Measurements from ENCODE around the gene RPL13A.
A peak's percentile ranks its signal among the peaks of the same experiment; 100 is the strongest.

The RPL13A gene

DNA sequence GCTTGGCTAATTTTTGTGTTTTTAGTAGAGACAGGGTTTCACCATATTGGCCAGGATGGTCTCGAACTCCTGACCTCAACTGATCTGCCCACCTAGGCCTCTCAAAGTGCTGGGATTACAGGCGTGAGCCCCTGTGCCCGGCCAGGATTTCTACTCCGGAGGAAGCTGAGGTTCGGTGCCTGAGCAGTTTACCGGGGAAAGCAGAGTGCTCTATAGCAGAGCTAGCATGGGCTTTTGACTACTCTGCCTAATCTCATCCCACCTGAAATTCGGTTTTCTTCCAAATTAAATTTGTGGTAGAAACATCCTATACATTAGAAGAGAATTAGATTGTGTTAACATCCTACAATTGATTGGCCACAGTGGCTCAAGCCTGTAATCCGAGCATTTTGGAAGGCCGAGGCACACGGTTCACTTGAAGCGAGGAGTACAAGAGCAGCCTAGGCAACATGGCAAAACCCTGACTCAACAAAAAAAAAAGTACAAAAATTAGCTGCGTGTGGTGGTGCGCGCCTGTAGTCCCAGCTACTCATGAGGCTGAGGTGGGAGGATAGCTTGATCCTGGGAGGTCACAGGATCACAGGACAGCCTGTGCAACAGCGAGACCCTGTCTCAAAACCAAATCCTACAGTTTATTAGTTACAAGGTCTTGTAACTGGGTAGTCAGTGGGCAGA, 1.6 kb downstream of the RPL13A start:
- Histone ChIP-seq H3K27ac (ENCODE audit: low read length) (peak overlapping the region; percentile 98), H3K9ac (ENCODE audit: low read depth, low read length) (peak overlapping the region; percentile 100), H3K4me1 (ENCODE audit: insufficient read depth, low read length) (peaks cover 5% of the 10 kb centered on the region), H3K9me3 (ENCODE audit: insufficient read depth, low read depth, low read length) (no peaks in the 10 kb centered on the region), H3K4me3 (ENCODE audit: low read length) (peak overlapping the region; percentile 94), H3K27me3 (ENCODE audit: insufficient read depth, low read length) (no peaks in the 10 kb centered on the region), H3K36me3 (ENCODE audit: insufficient read depth, low read depth, low read length) (peaks cover 54% of the 10 kb centered on the region)

DNA sequence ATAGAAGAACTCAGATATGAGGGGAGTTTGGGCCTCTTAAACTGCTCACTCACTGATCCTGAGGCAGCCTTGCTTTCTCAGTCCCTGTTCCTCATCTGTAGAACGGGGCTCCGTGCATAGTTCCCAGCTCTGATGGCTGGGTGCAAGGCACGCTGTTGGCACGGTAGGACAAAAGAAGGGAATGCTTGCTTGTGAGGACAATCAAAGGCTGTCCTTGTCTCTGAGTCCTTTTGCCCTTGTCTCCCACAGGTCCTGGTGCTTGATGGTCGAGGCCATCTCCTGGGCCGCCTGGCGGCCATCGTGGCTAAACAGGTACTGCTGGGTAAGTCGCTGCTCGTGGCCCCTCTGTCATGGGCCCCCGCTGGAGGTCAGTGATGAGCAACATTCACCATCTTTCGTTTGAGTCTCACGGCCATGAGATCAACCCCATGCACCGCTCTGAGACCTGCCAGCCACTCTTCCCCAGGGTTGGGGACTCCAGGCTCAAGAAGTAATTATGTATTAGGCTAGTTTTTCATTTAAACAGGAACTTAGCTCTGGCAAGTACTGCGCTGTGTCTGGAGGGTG, 2.3 kb downstream of the RPL13A start:
- Histone ChIP-seq H3K27me3 (ENCODE audit: insufficient read depth, low read length) (no peaks in the 10 kb centered on the region), H3K4me1 (ENCODE audit: insufficient read depth, low read length) (peaks cover 5% of the 10 kb centered on the region), H3K36me3 (ENCODE audit: insufficient read depth, low read depth, low read length) (peaks cover 54% of the 10 kb centered on the region), H3K9ac (ENCODE audit: low read depth, low read length) (peak overlapping the region; percentile 100), H3K9me3 (ENCODE audit: insufficient read depth, low read depth, low read length) (no peaks in the 10 kb centered on the region), H3K27ac (ENCODE audit: low read length) (peak overlapping the region; percentile 98), H3K4me3 (ENCODE audit: low read length) (peak overlapping the region; percentile 94)

DNA sequence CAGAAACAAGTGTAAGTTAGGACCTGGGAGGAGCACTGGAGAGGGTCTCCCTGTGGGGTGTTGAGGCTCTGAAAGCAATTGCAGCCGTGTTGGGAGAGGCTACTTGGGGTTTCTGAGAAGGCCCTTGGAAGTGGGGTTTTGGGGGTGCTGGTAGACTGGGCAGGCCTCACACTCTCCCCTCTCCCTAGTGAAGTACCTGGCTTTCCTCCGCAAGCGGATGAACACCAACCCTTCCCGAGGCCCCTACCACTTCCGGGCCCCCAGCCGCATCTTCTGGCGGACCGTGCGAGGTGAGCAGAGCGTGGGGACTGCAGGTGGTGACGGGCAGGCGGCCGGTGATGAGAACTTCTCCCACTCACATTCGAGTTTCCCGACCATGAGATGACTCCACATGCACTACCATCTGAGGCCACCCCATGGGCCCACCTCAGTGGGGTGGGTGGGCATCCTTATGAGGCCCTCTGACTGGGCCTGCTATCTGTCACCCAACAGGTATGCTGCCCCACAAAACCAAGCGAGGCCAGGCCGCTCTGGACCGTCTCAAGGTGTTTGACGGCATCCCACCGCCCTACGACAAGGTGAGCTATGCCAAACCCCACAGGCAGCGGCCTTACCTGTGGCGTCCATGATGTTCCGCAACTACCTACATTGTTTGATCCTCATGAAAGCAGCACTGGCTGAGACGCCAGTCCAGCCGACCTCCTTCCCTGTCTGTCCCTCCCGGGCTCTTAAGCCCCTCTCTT, 3.0 kb downstream of the RPL13A start:
- H3K9ac ChIP-seq (ENCODE audit: low read depth, low read length), result peak overlapping the region; percentile 100
- H3K27ac ChIP-seq (ENCODE audit: low read length), result peak overlapping the region; percentile 98
- H3K27me3 ChIP-seq (ENCODE audit: insufficient read depth, low read length), result no peaks in the 10 kb centered on the region
- H3K4me3 ChIP-seq (ENCODE audit: low read length), result peak overlapping the region; percentile 94; the same call in 1 of the 2 replicates
- H3K9me3 ChIP-seq (ENCODE audit: insufficient read depth, low read depth, low read length), result no peaks in the 10 kb centered on the region
- H3K36me3 ChIP-seq (ENCODE audit: insufficient read depth, low read depth, low read length), result peaks cover 54% of the 10 kb centered on the region
- peaks cover 5% of the 10 kb centered on the region for H3K4me1 ChIP-seq (ENCODE audit: insufficient read depth, low read length)

DNA sequence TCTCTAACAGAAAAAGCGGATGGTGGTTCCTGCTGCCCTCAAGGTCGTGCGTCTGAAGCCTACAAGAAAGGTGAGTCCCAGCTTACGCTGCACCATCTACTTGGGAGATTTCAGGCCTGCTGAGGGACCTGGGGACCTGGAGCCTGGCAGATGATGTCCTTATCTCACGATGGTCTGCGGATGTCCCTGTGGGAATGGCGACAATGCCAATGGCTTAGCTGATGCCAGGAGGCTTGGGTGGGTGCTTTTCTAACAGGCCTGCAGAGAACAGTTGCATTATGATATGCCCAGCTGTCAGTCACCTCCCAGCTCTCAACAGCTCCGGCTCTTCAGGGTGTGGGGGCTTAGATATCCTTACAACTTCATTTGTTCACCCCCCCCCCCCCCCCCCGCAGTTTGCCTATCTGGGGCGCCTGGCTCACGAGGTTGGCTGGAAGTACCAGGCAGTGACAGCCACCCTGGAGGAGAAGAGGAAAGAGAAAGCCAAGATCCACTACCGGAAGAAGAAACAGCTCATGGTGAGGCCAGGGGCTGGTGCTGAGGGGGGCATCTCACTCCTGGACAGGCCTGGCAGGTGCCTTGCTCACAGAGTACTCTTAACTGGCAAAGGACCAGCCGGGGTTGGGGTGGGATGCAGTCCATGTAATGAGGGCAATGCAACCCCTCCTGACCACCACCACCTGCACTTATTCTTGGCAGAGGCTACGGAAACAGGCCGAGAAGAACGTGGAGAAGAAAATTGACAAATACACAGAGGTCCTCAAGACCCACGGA, 3.8 kb downstream of the RPL13A start:
- Histone ChIP-seq H3K27ac (ENCODE audit: low read length) (no peak overlapping the region), H3K27me3 (ENCODE audit: insufficient read depth, low read length) (no peaks in the 10 kb centered on the region), H3K9me3 (ENCODE audit: insufficient read depth, low read depth, low read length) (no peaks in the 10 kb centered on the region), H3K4me3 (ENCODE audit: low read length) (no peak overlapping the region), H3K4me1 (ENCODE audit: insufficient read depth, low read length) (peaks cover 5% of the 10 kb centered on the region), H3K36me3 (ENCODE audit: insufficient read depth, low read depth, low read length) (peaks cover 54% of the 10 kb centered on the region), H3K9ac (ENCODE audit: low read depth, low read length) (no peak overlapping the region; the same call in 1 of the 2 replicates)

DNA sequence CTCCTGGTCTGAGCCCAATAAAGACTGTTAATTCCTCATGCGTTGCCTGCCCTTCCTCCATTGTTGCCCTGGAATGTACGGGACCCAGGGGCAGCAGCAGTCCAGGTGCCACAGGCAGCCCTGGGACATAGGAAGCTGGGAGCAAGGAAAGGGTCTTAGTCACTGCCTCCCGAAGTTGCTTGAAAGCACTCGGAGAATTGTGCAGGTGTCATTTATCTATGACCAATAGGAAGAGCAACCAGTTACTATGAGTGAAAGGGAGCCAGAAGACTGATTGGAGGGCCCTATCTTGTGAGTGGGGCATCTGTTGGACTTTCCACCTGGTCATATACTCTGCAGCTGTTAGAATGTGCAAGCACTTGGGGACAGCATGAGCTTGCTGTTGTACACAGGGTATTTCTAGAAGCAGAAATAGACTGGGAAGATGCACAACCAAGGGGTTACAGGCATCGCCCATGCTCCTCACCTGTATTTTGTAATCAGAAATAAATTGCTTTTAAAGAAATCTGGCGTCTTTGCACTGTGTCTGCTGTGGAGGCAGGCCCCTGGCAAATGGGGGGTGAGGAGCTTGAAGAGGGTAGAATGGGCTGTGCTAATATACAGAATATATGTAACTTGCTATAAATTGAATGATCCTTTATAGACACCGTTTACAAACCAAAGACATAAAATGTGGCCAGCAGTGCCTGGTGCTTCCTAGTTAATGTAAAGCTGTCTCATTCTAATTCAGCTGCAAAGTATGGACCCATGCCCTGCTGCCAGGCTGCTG, 4.6 kb downstream of the RPL13A start:
- Histone ChIP-seq H3K27me3 (ENCODE audit: insufficient read depth, low read length) (no peaks in the 10 kb centered on the region), H3K27ac (ENCODE audit: low read length) (no peak overlapping the region), H3K9ac (ENCODE audit: low read depth, low read length) (no peak overlapping the region), H3K4me3 (ENCODE audit: low read length) (no peak overlapping the region), H3K4me1 (ENCODE audit: insufficient read depth, low read length) (peaks cover 5% of the 10 kb centered on the region), H3K36me3 (ENCODE audit: insufficient read depth, low read depth, low read length) (peaks cover 60% of the 10 kb centered on the region), H3K9me3 (ENCODE audit: insufficient read depth, low read depth, low read length) (no peaks in the 10 kb centered on the region)

DNA sequence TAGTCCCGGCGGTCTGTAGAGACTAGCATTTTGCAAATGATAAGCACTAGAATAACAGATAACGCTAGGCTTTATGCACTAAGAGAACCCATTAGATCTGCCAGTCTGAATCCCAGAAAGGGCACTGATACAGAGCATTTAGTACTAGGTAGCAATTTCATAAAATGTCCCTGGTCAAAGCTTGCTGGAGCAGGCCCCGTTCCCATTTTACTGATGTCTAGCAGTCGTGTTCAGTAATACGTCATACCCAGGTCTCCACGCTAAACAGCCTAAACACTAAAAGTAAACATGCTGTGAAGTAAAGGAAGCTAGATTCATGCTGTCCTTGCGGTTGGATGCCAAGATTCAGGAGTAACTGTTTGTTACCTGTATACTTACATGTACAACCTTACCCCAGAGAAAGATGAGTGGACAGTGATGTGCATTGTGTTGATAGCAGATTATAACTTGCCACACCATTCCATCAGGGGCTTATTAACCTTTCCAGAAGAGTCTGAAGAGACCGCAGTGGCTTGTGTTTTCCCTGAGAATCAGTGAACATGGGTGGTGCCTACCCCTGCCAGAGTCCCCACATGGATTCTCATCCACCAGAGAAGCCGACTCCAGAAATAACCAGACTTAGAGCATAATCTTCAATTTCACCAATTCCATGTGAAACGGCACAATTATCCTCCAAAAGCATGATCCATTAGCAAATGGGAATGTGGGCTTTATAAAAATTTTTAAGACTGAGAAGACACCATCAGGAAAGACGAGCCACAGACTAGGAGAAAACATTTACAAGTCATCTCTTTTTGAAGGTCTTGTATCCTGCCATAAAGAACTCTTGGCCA, 5.4 kb downstream of the RPL13A start:
- H3K27ac ChIP-seq (ENCODE audit: low read length), result no peak overlapping the region
- peaks cover 10% of the 10 kb centered on the region for H3K4me1 ChIP-seq (ENCODE audit: insufficient read depth, low read length)
- peaks cover 65% of the 10 kb centered on the region for H3K36me3 ChIP-seq (ENCODE audit: insufficient read depth, low read depth, low read length)
- H3K4me3 ChIP-seq (ENCODE audit: low read length), result no peak overlapping the region
- H3K9me3 ChIP-seq (ENCODE audit: insufficient read depth, low read depth, low read length), result no peaks in the 10 kb centered on the region
- H3K27me3 ChIP-seq (ENCODE audit: insufficient read depth, low read length), result no peaks in the 10 kb centered on the region
- H3K9ac ChIP-seq (ENCODE audit: low read depth, low read length), result no peak overlapping the region

DNA sequence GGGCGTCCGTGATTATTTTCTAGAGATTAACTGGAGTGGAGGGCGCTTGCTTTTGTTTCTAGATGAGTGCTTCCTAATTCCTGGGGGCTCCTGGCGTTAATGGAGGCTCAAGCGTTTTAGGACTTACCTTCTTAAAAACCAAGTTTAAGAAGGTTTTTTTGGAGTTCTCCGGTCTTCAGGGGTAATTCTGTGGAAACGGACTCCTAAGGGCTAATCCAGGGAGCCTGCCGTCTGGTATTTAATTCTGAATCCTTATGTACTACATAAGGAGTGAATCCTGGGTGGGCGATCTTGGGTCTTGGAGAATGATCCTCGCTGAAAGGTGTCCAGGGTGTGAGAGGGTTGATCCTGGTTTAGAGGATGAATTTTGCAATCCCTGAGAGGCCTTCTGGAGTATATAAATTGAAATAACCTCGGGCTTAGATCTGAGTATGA, 9.2 kb downstream of the RPL13A start:
- Histone ChIP-seq H3K27ac (ENCODE audit: low read length) (peak overlapping the region; percentile 75), H3K36me3 (ENCODE audit: insufficient read depth, low read depth, low read length) (peaks cover 51% of the 10 kb centered on the region), H3K4me3 (ENCODE audit: low read length) (peak overlapping the region; percentile 97), H3K4me1 (ENCODE audit: insufficient read depth, low read length) (peaks cover 8% of the 10 kb centered on the region; the same call in 1 of the 2 replicates), H3K9me3 (ENCODE audit: insufficient read depth, low read depth, low read length) (no peaks in the 10 kb centered on the region), H3K9ac (ENCODE audit: low read depth, low read length) (peak overlapping the region; percentile 100), H3K27me3 (ENCODE audit: insufficient read depth, low read length) (no peaks in the 10 kb centered on the region)

DNA sequence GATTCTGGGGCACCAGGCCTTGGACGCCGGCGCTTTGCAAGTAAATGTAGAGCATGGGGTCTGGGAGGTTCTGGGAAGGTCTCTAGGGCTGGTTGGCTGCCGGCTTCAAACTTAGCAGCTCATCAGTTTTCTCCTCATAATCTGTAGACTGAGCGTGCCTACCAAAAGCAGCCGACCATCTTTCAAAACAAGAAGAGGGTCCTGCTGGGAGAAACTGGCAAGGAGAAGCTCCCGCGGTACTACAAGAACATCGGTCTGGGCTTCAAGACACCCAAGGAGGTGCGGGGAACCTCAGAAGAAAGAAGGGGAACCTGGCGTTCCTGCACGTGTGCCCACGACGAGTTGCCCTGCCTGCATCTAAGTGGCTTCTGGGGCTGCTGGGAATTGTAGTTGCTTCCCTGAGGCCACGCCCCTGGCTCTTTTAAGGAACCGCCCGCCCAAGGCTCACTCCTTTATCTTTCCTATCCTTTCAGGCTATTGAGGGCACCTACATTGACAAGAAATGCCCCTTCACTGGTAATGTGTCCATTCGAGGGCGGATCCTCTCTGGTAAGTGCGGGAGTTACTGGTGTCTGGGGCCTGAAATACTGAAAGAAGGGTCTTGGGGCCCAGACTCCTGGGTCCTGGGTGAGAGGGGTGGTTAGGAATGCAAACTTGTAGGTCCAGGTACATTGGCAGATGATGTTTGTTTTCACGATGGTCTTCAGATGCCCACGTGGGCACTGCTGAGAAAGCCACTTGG, 9.8 kb downstream of the RPL13A start:
- peaks cover 8% of the 10 kb centered on the region; the same call in 1 of the 2 replicates for H3K4me1 ChIP-seq (ENCODE audit: insufficient read depth, low read length)
- H3K9me3 ChIP-seq (ENCODE audit: insufficient read depth, low read depth, low read length), result no peaks in the 10 kb centered on the region
- peaks cover 45% of the 10 kb centered on the region for H3K36me3 ChIP-seq (ENCODE audit: insufficient read depth, low read depth, low read length)
- H3K9ac ChIP-seq (ENCODE audit: low read depth, low read length), result peak overlapping the region; percentile 100
- H3K4me3 ChIP-seq (ENCODE audit: low read length), result peak overlapping the region; percentile 97
- no peaks in the 10 kb centered on the region for H3K27me3 ChIP-seq (ENCODE audit: insufficient read depth, low read length)
- H3K27ac ChIP-seq (ENCODE audit: low read length), result peak overlapping the region; percentile 75

DNA sequence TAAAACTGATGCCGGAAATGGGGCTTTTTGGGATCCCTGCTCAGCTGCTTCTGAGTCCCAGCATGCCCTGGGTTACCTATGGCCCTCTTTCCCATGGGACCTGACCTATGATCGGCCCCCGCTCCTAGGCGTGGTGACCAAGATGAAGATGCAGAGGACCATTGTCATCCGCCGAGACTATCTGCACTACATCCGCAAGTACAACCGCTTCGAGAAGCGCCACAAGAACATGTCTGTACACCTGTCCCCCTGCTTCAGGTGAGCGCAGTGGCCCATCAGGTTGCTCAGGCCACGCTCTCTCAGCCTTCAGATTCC, 10.3 kb downstream of the RPL13A start:
- peak overlapping the region; percentile 97 for H3K4me3 ChIP-seq (ENCODE audit: low read length)
- H3K27ac ChIP-seq (ENCODE audit: low read length), result no peak overlapping the region
- peaks cover 8% of the 10 kb centered on the region; the same call in 1 of the 2 replicates for H3K4me1 ChIP-seq (ENCODE audit: insufficient read depth, low read length)
- H3K27me3 ChIP-seq (ENCODE audit: insufficient read depth, low read length), result no peaks in the 10 kb centered on the region
- H3K9me3 ChIP-seq (ENCODE audit: insufficient read depth, low read depth, low read length), result no peaks in the 10 kb centered on the region
- peak overlapping the region; percentile 100; the same call in 1 of the 2 replicates for H3K9ac ChIP-seq (ENCODE audit: low read depth, low read length)
- peaks cover 40% of the 10 kb centered on the region for H3K36me3 ChIP-seq (ENCODE audit: insufficient read depth, low read depth, low read length)

DNA sequence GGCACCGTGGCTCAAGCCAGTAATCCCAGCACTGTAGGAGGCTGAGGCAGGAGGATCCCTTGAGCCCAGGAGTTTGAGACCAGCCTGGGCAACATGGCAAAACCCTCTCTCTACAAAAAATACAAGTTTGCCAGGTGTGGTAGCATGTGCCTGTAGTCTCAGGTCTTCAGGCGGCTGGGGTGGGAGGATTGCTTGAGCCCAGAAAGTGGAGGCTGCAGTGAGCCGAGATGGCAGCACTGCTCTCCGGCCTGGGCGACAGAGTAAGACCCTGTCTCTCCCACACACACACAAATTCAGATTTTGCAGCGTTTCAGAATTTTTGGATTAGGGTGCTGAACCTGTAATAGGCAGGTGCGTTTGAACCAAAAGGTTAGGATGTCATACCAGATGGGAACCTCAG, 11.1 kb downstream of the RPL13A start:
- Histone ChIP-seq H3K36me3 (ENCODE audit: insufficient read depth, low read depth, low read length) (peaks cover 38% of the 10 kb centered on the region), H3K4me3 (ENCODE audit: low read length) (peak overlapping the region; percentile 97; the same call in 1 of the 2 replicates), H3K27ac (ENCODE audit: low read length) (no peak overlapping the region), H3K27me3 (ENCODE audit: insufficient read depth, low read length) (no peaks in the 10 kb centered on the region), H3K9me3 (ENCODE audit: insufficient read depth, low read depth, low read length) (no peaks in the 10 kb centered on the region), H3K9ac (ENCODE audit: low read depth, low read length) (peak overlapping the region; percentile 17; the same call in 1 of the 2 replicates), H3K4me1 (ENCODE audit: insufficient read depth, low read length) (peaks cover 8% of the 10 kb centered on the region; the same call in 1 of the 2 replicates)
